Neural progenitor cell (in vitro differentiated cells): ENCODE measurements around the gene DOK7. TPM values are rescaled to one million over a fixed set of nuclear protein-coding genes. Genes with fewer than 3 reads are reported as not detected.

ENCODE experiments used
- DNase-seq: peaks from one replicate; pipeline ENCODE4 v3.0.0-alpha.2; 2016; ENCODE audit warnings: low spot score
- H2AFZ ChIP-seq: fragments of 200-600 bp; sonication (generic); replicated peaks from 2 replicates; pipeline ENCODE4 v1.6.1; 2016; ENCODE audit warnings: antibody characterized with exemption
- H3F3A ChIP-seq: fragments of 200-600 bp; sonication (generic); 2 replicates; pipeline ENCODE4 v1.6.1; 2016; ENCODE audit warnings: antibody characterized with exemption, low read depth
- H3K27ac ChIP-seq: fragments of 200-600 bp; sonication (generic); 2 replicates; pipeline ENCODE4 v1.5.1; 2016; ENCODE audit warnings: mild to moderate bottlenecking
- H3K27me3 ChIP-seq: fragments of 200-600 bp; sonication (generic); 2 replicates; pipeline ENCODE4 v1.6.1; 2016; ENCODE audit warnings: mild to moderate bottlenecking, moderate library complexity
- H3K36me3 ChIP-seq: fragments of 200-600 bp; sonication (generic); 2 replicates; pipeline ENCODE4 v1.5.1; 2016
- H3K4me1 ChIP-seq: fragments of 200-600 bp; sonication (generic); 2 replicates; pipeline ENCODE4 v1.6.1; 2016; ENCODE audit warnings: mixed run types
- H3K4me2 ChIP-seq: fragments of 200-600 bp; sonication (generic); 2 replicates; pipeline ENCODE4 v1.6.1; 2016
- H3K4me3 ChIP-seq: fragments of 200-600 bp; sonication (generic); 2 replicates; pipeline ENCODE4 v1.5.1; 2016
- H3K79me2 ChIP-seq: fragments of 200-600 bp; sonication (generic); 2 replicates; pipeline ENCODE4 v1.6.1; 2016; ENCODE audit warnings: low read depth
- H3K9ac ChIP-seq: fragments of 200-600 bp; sonication (generic); 2 replicates; pipeline ENCODE4 v1.6.1; 2016
- H3K9me3 ChIP-seq: fragments of 200-600 bp; sonication (generic); 2 replicates; pipeline ENCODE4 v1.5.1; 2016; ENCODE audit warnings: low read depth
- H4K20me1 ChIP-seq: fragments of 200-600 bp; sonication (generic); 2 replicates; pipeline ENCODE4 v1.6.1; 2016; ENCODE audit warnings: low read depth
- H3K27ac Mint-ChIP-seq: 3 replicates; pipeline ENCODE4 v1.8.0; 2021; ENCODE audit warnings: mixed read lengths
- H3K27me3 Mint-ChIP-seq: 2 replicates; pipeline ENCODE4 v1.8.0; 2022; ENCODE audit warnings: low read depth, mild to moderate bottlenecking, inconsistent platforms, moderate library complexity, mixed read lengths; ENCODE audit not compliant: insufficient read depth
- H3K36me3 Mint-ChIP-seq: 3 replicates; pipeline ENCODE4 v1.8.0; 2021; ENCODE audit warnings: mixed read lengths
- H3K4me1 Mint-ChIP-seq: 3 replicates; pipeline ENCODE4 v1.8.0; 2021; ENCODE audit warnings: mixed read lengths
- H3K4me3 Mint-ChIP-seq: 3 replicates; pipeline ENCODE4 v1.8.0; 2021; ENCODE audit warnings: mild to moderate bottlenecking, moderate library complexity, mixed read lengths
- H3K9me3 Mint-ChIP-seq: 3 replicates; pipeline ENCODE4 v1.8.0; 2020; ENCODE audit warnings: mixed read lengths
- EZH2 ChIP-seq: fragments of 200-600 bp; sonication (generic); IDR thresholded peaks from 2 replicates; pipeline ENCODE4 v1.6.1; 2017; ENCODE audit warnings: antibody characterized with exemption, mild to moderate bottlenecking, moderate library complexity
- EZH2phosphoT487 ChIP-seq: fragments of 200-600 bp; sonication (generic); IDR thresholded peaks from 2 replicates; pipeline ENCODE4 v1.6.1; 2017; ENCODE audit warnings: antibody characterized with exemption
- total RNA-seq: library from RNA; depleted of rRNA; stranded (reverse); fragments of >200 nt; gene quantifications from 2 replicates; pipeline ENCODE4 v1.2.3, GENCODE V29; 2015; ENCODE audit warnings: low replicate concordance
- TF ChIP-seq, protein P1 (sequence below): fragments of 200-600 bp; sonication (generic); IDR thresholded peaks from 2 replicates; pipeline ENCODE4 v1.5.1; 2017; ENCODE audit warnings: antibody characterized with exemption, mild to moderate bottlenecking

DOK7 gene
- total RNA-seq, 1 donor from 2014 or later = not detected

DNA sequence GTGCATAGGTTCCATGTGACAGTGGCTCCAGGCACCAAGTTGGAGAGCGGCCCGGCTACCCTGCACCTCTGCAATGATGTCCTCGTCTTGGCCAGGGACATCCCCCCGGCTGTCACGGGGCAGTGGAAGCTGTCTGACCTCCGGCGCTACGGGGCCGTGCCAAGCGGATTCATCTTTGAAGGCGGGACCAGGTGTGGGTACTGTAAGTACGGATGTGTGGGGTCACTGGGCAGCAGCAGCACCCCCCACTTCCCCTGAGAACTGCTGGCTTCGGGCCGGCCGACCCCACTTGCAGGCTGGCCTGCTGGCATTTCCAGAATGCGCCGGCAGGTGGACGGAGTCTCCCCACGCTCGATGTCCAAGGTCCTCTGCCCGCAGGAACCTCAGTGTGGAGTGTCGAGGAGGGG is 13.2 kb downstream of the DOK7 start:
- Histone ChIP-seq H4K20me1 (no peaks in the 10 kb centered on the region), H3K79me2 (no peaks in the 10 kb centered on the region), H3K36me3 (no peaks in the 10 kb centered on the region), H3K4me2 (no peak overlapping the region), H3K4me1 (peaks cover 23% of the 10 kb centered on the region), H3K4me3 (no peak overlapping the region), H3F3A (peaks cover 10% of the 10 kb centered on the region), H3K27ac (no peak overlapping the region), H3K9me3 (no peaks in the 10 kb centered on the region), H2AFZ (no peak overlapping the region), H3K9ac (no peak overlapping the region), H3K27me3 (peaks cover 40% of the 10 kb centered on the region)
- Mint-ChIP-seq H3K36me3 (no peaks in the 10 kb centered on the region), H3K4me1 (peaks cover 22% of the 10 kb centered on the region), H3K9me3 (no peaks in the 10 kb centered on the region), H3K4me3 (no peak overlapping the region), H3K27me3 (peaks cover 9% of the 10 kb centered on the region), H3K27ac (peak overlapping the region; percentile 95)
- peak; percentile 2 for DNase-seq
- no peak for TF ChIP-seq EZH2
- no peak for TF ChIP-seq EZH2phosphoT487
- TF ChIP-seq, protein P1, sequence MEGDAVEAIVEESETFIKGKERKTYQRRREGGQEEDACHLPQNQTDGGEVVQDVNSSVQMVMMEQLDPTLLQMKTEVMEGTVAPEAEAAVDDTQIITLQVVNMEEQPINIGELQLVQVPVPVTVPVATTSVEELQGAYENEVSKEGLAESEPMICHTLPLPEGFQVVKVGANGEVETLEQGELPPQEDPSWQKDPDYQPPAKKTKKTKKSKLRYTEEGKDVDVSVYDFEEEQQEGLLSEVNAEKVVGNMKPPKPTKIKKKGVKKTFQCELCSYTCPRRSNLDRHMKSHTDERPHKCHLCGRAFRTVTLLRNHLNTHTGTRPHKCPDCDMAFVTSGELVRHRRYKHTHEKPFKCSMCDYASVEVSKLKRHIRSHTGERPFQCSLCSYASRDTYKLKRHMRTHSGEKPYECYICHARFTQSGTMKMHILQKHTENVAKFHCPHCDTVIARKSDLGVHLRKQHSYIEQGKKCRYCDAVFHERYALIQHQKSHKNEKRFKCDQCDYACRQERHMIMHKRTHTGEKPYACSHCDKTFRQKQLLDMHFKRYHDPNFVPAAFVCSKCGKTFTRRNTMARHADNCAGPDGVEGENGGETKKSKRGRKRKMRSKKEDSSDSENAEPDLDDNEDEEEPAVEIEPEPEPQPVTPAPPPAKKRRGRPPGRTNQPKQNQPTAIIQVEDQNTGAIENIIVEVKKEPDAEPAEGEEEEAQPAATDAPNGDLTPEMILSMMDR = no peak

DNA sequence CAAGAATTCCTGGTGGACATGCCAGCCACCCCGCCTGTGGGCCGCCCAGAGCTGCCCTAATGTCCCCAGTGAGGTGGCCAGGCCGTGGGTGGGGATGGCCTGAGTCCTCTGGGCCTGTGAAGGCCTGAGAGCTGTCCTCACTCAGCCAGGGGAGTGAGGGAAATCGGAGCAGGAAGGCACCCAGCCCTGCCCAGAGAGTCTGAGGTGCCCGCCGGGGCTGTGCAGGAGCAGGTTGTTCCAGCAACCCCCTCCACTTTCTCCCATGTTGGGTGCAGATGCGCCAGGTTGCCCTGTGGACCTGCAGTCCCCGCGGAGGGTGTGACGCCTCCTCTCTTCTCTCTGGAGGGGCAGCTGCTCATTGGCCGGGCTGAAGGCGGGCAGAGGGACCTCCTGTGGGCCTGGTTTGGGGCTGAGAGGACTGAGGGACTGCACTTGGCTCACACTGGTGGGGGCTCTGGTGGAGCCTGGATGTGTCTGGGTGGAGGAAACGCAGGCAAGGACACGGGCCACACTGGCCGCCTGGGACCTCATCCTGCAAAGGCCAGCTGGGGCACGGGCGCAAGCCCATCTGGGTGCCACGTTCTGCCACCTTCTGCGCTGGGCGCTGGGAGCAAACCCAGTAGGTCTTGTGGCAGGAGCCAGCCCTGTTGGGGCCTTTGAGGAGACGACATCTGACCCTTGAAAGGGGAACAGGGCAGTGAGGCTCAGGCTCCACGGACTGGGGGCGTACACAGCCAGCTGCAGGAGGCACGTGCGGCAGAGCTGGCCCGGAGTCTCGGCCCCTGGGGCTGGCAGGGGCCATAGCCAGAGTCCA is 14.0 kb downstream of the DOK7 start:
- TF ChIP-seq EZH2phosphoT487 = no peak
- TF ChIP-seq, protein P1 = no peak
- no peak for TF ChIP-seq EZH2
- peaks cover 10% of the 10 kb centered on the region for H3K27me3 Mint-ChIP-seq

DNA sequence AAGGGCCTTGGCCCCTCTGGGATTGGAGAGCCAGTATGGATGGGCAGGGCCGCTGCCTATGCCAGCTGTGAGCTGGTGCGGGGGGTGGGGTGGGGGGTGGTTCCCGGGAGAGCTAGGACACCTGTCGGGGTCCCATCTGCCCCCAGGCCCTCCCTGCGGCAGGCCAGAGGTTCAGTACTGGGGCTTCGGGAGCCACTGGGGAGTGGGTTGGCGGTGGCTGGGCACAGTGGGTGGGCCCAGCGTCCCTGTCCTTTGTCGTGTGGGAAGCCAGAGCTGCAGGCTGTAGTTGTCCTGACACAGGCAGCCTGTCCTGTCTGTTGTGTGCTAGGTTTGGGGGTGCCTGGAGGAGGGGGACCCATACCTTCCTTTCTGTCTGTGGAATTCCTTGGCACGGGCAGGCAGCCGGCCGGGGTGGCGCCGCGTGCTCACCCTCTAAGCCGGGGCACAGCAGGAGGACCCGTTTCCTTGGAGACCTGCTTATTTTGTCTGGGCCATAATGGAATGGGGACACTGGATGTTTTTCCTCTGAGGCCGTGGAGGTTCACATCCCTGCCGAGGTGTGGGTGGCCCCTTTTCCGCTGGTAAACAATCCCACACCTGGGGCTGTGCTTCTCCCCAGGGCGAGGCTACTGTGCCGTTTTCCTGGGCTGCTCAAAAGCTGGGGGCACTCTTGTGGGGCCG is 14.8 kb downstream of the DOK7 start:
- Histone ChIP-seq H3K4me1 (peaks cover 28% of the 10 kb centered on the region), H3K9ac (no peak overlapping the region), H3K9me3 (no peaks in the 10 kb centered on the region), H3K4me2 (peak overlapping the region; percentile 31), H3K4me3 (no peak overlapping the region), H3K27me3 (peaks cover 35% of the 10 kb centered on the region), H3K36me3 (no peaks in the 10 kb centered on the region), H3K79me2 (no peaks in the 10 kb centered on the region), H3F3A (peaks cover 10% of the 10 kb centered on the region), H2AFZ (no peak overlapping the region), H3K27ac (no peak overlapping the region), H4K20me1 (no peaks in the 10 kb centered on the region)
- Mint-ChIP-seq H3K9me3 (no peaks in the 10 kb centered on the region), H3K27me3 (peaks cover 10% of the 10 kb centered on the region), H3K4me1 (peaks cover 23% of the 10 kb centered on the region), H3K36me3 (no peaks in the 10 kb centered on the region), H3K27ac (no peak overlapping the region), H3K4me3 (peak overlapping the region; percentile 18)
- no peak for TF ChIP-seq EZH2
- TF ChIP-seq, protein P1 = no peak
- TF ChIP-seq EZH2phosphoT487 = no peak
- DNase-seq = peak; percentile 58

More for the DNA sequence above, 14.0 kb downstream of the DOK7 start:
- H3K27me3 ChIP-seq = peaks cover 36% of the 10 kb centered on the region
- H4K20me1 ChIP-seq = no peaks in the 10 kb centered on the region
- no peak overlapping the region for H3K4me3 ChIP-seq
- Mint-ChIP-seq H3K4me1 (peaks cover 23% of the 10 kb centered on the region), H3K27ac (peak overlapping the region; percentile 95), H3K36me3 (no peaks in the 10 kb centered on the region), H3K4me3 (no peak overlapping the region), H3K9me3 (no peaks in the 10 kb centered on the region)
- H3K79me2 ChIP-seq = no peaks in the 10 kb centered on the region
- H3K36me3 ChIP-seq = no peaks in the 10 kb centered on the region
- H3K27ac ChIP-seq = no peak overlapping the region
- H3K4me2 ChIP-seq = peak overlapping the region; percentile 31
- peaks cover 10% of the 10 kb centered on the region for H3F3A ChIP-seq
- no peaks in the 10 kb centered on the region for H3K9me3 ChIP-seq
- no peak overlapping the region for H2AFZ ChIP-seq
- peak; percentile 0 for DNase-seq
- H3K4me1 ChIP-seq = peaks cover 28% of the 10 kb centered on the region
- H3K9ac ChIP-seq = no peak overlapping the region
